Tibial artery (tissue), 4 donors: ENCODE data around the gene ACTRT2.

Experiments
- DNase-seq, 2 donors: peaks; one replicate each; pipeline ENCODE4 v3.0.0-alpha.2; 2019
- H3K27ac ChIP-seq, 2 donors: fragments of 200-600 bp; sonication (generic) in 1 of 2; 1 replicate in 1 of 2; 2 replicates in 1 of 2; pipeline ENCODE4 v1.5.1; 2018 to 2019; ENCODE audit warnings: mild to moderate bottlenecking in 1 of 2
- H3K27me3 ChIP-seq, 2 donors: fragments of 200-600 bp; sonication (generic) in 1 of 2; one replicate each; pipeline versions ENCODE4 v1.5.1 to v1.6.0; 2016 to 2019
- H3K36me3 ChIP-seq, 3 donors: fragments of 200-600 bp; sonication (generic) in 2 of 3; one replicate each; pipeline ENCODE4 v1.5.1; 2016 to 2019; ENCODE audit warnings: mild to moderate bottlenecking in 2 of 3
- H3K4me1 ChIP-seq, 4 donors: fragments of 200-600 bp; sonication (generic) in 2 of 4; 1 replicate in 3 of 4; 2 replicates in 1 of 4; pipeline ENCODE4 v1.5.1; 2016 to 2019
- H3K4me3 ChIP-seq, 2 donors: fragments of 200-600 bp; sonication (generic) in 1 of 2; 1 replicate in 1 of 2; 2 replicates in 1 of 2; pipeline ENCODE4 v1.5.1; 2018 to 2019; ENCODE audit warnings: mild to moderate bottlenecking in 2 of 2
- H3K9me3 ChIP-seq, 3 donors: fragments of 200-600 bp; sonication (generic) in 1 of 3; one replicate each; pipeline ENCODE4 v1.5.1; 2016 to 2019
- CTCF ChIP-seq, 2 experiments: fragments of 200-600 bp in 1 of 2; fragments of 450-650 bp in 1 of 2; IDR thresholded peaks; one replicate each; pipeline ENCODE4 v1.5.1; 2017 to 2019; ENCODE audit warnings: antibody characterized with exemption in 2 of 2, mild to moderate bottlenecking in 1 of 2, moderate library complexity in 1 of 2
- intact Hi-C: fragments of 100-400 bp; cut with DNase I; formaldehyde crosslinking; loops from one replicate; pipeline ENCODE4 v1.15.0; 2023; ENCODE audit warnings: low total_unique reads

The ACTRT2 gene

GRCh38 chr1:3064901-3065300 is 43.6 kb downstream of the ACTRT2 start:
- no peak for DNase-seq
- intact Hi-C loops: loop anchor here (5.0 kb wide), 5 partner anchors 157 to 362 kb away; no protein-coding TSS in a partner anchor
- peak overlapping the region; percentile 22 to 98 for H3K27ac ChIP-seq
- no peaks in the 10 kb centered on the region for H3K9me3 ChIP-seq
- H3K4me3 ChIP-seq: peak overlapping the region in 1 of 2 donors; percentile 92
- peaks cover 0 to 59% (median 34%) of the 10 kb centered on the region in 4 donors for H3K4me1 ChIP-seq
- H3K36me3 ChIP-seq: peaks cover 19 to 26% (median 24%) of the 10 kb centered on the region in 3 donors
- TF ChIP-seq CTCF (IDR thresholded peaks at IDR 0.05): no peak
- H3K27me3 ChIP-seq: no peaks in the 10 kb centered on the region

- Histone ChIP-seq H3K27ac (peak overlapping the region; percentile 22 to 98), H3K9me3 (no peaks in the 10 kb centered on the region), H3K36me3 (peaks cover 14 to 21% (median 21%) of the 10 kb centered on the region in 3 donors), H3K4me1 (peaks cover 0 to 59% (median 34%) of the 10 kb centered on the region in 4 donors), H3K4me3 (peak overlapping the region; percentile 77 to 92), H3K27me3 (no peaks in the 10 kb centered on the region)
- no peak for DNase-seq
- no peak for TF ChIP-seq CTCF (IDR thresholded peaks at IDR 0.05)
- intact Hi-C loops: loop anchor here (5.0 kb wide), 3 partner anchors 157 to 342 kb away; no protein-coding TSS in a partner anchor
Observed at GRCh38 chr1:3065396-3065795, 44.1 kb downstream of the ACTRT2 start.

- Histone ChIP-seq H3K4me3 (peak overlapping the region; percentile 77 to 92), H3K27me3 (no peaks in the 10 kb centered on the region), H3K27ac (peak overlapping the region; percentile 98 to 100), H3K9me3 (no peaks in the 10 kb centered on the region), H3K36me3 (peaks cover 11 to 17% (median 17%) of the 10 kb centered on the region in 3 donors), H3K4me1 (peaks cover 0 to 63% (median 34%) of the 10 kb centered on the region in 4 donors)
- intact Hi-C loops: loop anchor here (5.0 kb wide), 3 partner anchors 157 to 342 kb away; no protein-coding TSS in a partner anchor
- TF ChIP-seq CTCF (IDR thresholded peaks at IDR 0.05): no peak
- DNase-seq: no peak
Observed at GRCh38 chr1:3065797-3066196, 44.5 kb downstream of the ACTRT2 start.

GRCh38 chr1:3066250-3066711 is 45.0 kb downstream of the ACTRT2 start:
- TF ChIP-seq CTCF (IDR thresholded peaks at IDR 0.05): peak; percentile 74 to 82
- peaks cover 0 to 68% (median 35%) of the 10 kb centered on the region in 4 donors for H3K4me1 ChIP-seq
- H3K4me3 ChIP-seq: peak overlapping the region; percentile 77 to 92
- H3K9me3 ChIP-seq: no peaks in the 10 kb centered on the region
- intact Hi-C loops: loop anchor here (5.0 kb wide), 3 partner anchors 156 to 341 kb away; no protein-coding TSS in a partner anchor
- DNase-seq: peak; percentile 60 to 90
- no peaks in the 10 kb centered on the region for H3K27me3 ChIP-seq
- H3K36me3 ChIP-seq: peaks cover 11 to 16% (median 12%) of the 10 kb centered on the region in 3 donors
- peak overlapping the region; percentile 98 to 100 for H3K27ac ChIP-seq

- Histone ChIP-seq H3K9me3 (no peaks in the 10 kb centered on the region), H3K4me3 (peak overlapping the region; percentile 77 to 92), H3K27ac (peak overlapping the region; percentile 98 to 100), H3K36me3 (peaks cover 8 to 16% (median 11%) of the 10 kb centered on the region in 3 donors), H3K4me1 (peaks cover 0 to 72% (median 38%) of the 10 kb centered on the region in 4 donors), H3K27me3 (no peaks in the 10 kb centered on the region)
- peak in 1 of 2 donors; percentile 67 for DNase-seq
- no peak for TF ChIP-seq CTCF (IDR thresholded peaks at IDR 0.05)
- intact Hi-C loops: loop anchor here (5.0 kb wide), 3 partner anchors 155 to 340 kb away; no protein-coding TSS in a partner anchor
Observed at GRCh38 chr1:3066826-3067225, 45.6 kb downstream of the ACTRT2 start.
